ENCODE measurements around the gene IL7R.

The IL7R gene

GRCh38 chr5:35856765-35857351 lies at the start of gene IL7R:
TSS of gene IL7R (plus strand) at chr5:35856891. CDS start at chr5:35856978, 87 bp downstream.
- peak; percentile 81 for DNase-seq (ENCODE audit: low spot score)
- no peak for FAIRE-seq

GRCh38 chr5:35810601-35811000 lies 46.1 kb upstream of the IL7R start:
- DNase-seq (ENCODE audit: low spot score) = no peak
- FAIRE-seq = no peak

- FAIRE-seq = peak; percentile 78
Measured at GRCh38 chr5:35811108-35811741, 45.5 kb upstream of the IL7R start.

GRCh38 chr5:35813521-35813920 lies 43.2 kb upstream of the IL7R start:
- FAIRE-seq (peak; percentile 59), DNase-seq (ENCODE audit: low spot score) (no peak)

More at GRCh38 chr5:35811108-35811741, 45.5 kb upstream of the IL7R start:
- peak; percentile 40 for DNase-seq (ENCODE audit: low spot score)

GRCh38 chr5:35815089-35815936 lies 41.4 kb upstream of the IL7R start:
- FAIRE-seq (no peak), DNase-seq (ENCODE audit: low spot score) (no peak)

- DNase-seq (ENCODE audit: low spot score) (no peak), FAIRE-seq (no peak)
Measured at GRCh38 chr5:35816881-35817521, 39.7 kb upstream of the IL7R start.

- peak; percentile 26 for FAIRE-seq
- DNase-seq (ENCODE audit: low spot score) = peak; percentile 52
Measured at GRCh38 chr5:35819026-35819425, 37.7 kb upstream of the IL7R start.

- FAIRE-seq (no peak), DNase-seq (ENCODE audit: low spot score) (no peak)
Measured at GRCh38 chr5:35819668-35820067, 37.0 kb upstream of the IL7R start.

- no peak for FAIRE-seq
- no peak for DNase-seq (ENCODE audit: low spot score)
Measured at GRCh38 chr5:35820735-35821134, 36.0 kb upstream of the IL7R start.

- FAIRE-seq (no peak), DNase-seq (ENCODE audit: low spot score) (no peak)
Measured at GRCh38 chr5:35821513-35821912, 35.2 kb upstream of the IL7R start.

GRCh38 chr5:35822511-35822910 lies 34.2 kb upstream of the IL7R start:
- FAIRE-seq = no peak
- DNase-seq (ENCODE audit: low spot score) = no peak

GRCh38 chr5:35823347-35824098 lies 33.2 kb upstream of the IL7R start:
- no peak for DNase-seq (ENCODE audit: low spot score)
- FAIRE-seq = no peak

- FAIRE-seq = no peak
- no peak for DNase-seq (ENCODE audit: low spot score)
Measured at GRCh38 chr5:35826056-35826455, 30.6 kb upstream of the IL7R start.

GRCh38 chr5:35826554-35826953 lies 30.1 kb upstream of the IL7R start:
- FAIRE-seq = no peak
- DNase-seq (ENCODE audit: low spot score) = no peak

GRCh38 chr5:35828082-35828598 lies 28.6 kb upstream of the IL7R start:
- no peak for FAIRE-seq
- no peak for DNase-seq (ENCODE audit: low spot score)

GRCh38 chr5:35830587-35830986 lies 26.1 kb upstream of the IL7R start:
- no peak for DNase-seq (ENCODE audit: low spot score)
- FAIRE-seq = no peak

- FAIRE-seq (peak; percentile 42), DNase-seq (ENCODE audit: low spot score) (no peak)
Measured at GRCh38 chr5:35832762-35833161, 23.9 kb upstream of the IL7R start.

GRCh38 chr5:35833224-35833623 lies 23.5 kb upstream of the IL7R start:
- no peak for DNase-seq (ENCODE audit: low spot score)
- no peak for FAIRE-seq

GRCh38 chr5:35835796-35836742 lies 20.6 kb upstream of the IL7R start:
- DNase-seq (ENCODE audit: low spot score) = no peak
- FAIRE-seq = no peak

All from RCC 7860 (cell line).